Neural progenitor cell (in vitro differentiated cells): ENCODE measurements around the gene IFNG. TPM values are rescaled to one million over a fixed set of nuclear protein-coding genes. Genes with fewer than 3 reads are reported as not detected.

Source experiments
- DNase-seq: peaks from one replicate; pipeline ENCODE4 v3.0.0-alpha.2; 2016; ENCODE audit warnings: low spot score
- H2AFZ ChIP-seq: fragments of 200-600 bp; sonication (generic); replicated peaks from 2 replicates; pipeline ENCODE4 v1.6.1; 2016; ENCODE audit warnings: antibody characterized with exemption
- H3F3A ChIP-seq: fragments of 200-600 bp; sonication (generic); 2 replicates; pipeline ENCODE4 v1.6.1; 2016; ENCODE audit warnings: antibody characterized with exemption, low read depth
- H3K27ac ChIP-seq: fragments of 200-600 bp; sonication (generic); 2 replicates; pipeline ENCODE4 v1.5.1; 2016; ENCODE audit warnings: mild to moderate bottlenecking
- H3K27me3 ChIP-seq: fragments of 200-600 bp; sonication (generic); 2 replicates; pipeline ENCODE4 v1.6.1; 2016; ENCODE audit warnings: mild to moderate bottlenecking, moderate library complexity
- H3K36me3 ChIP-seq: fragments of 200-600 bp; sonication (generic); 2 replicates; pipeline ENCODE4 v1.5.1; 2016
- H3K4me1 ChIP-seq: fragments of 200-600 bp; sonication (generic); 2 replicates; pipeline ENCODE4 v1.6.1; 2016; ENCODE audit warnings: mixed run types
- H3K4me2 ChIP-seq: fragments of 200-600 bp; sonication (generic); 2 replicates; pipeline ENCODE4 v1.6.1; 2016
- H3K4me3 ChIP-seq: fragments of 200-600 bp; sonication (generic); 2 replicates; pipeline ENCODE4 v1.5.1; 2016
- H3K79me2 ChIP-seq: fragments of 200-600 bp; sonication (generic); 2 replicates; pipeline ENCODE4 v1.6.1; 2016; ENCODE audit warnings: low read depth
- H3K9ac ChIP-seq: fragments of 200-600 bp; sonication (generic); 2 replicates; pipeline ENCODE4 v1.6.1; 2016
- H3K9me3 ChIP-seq: fragments of 200-600 bp; sonication (generic); 2 replicates; pipeline ENCODE4 v1.5.1; 2016; ENCODE audit warnings: low read depth
- H4K20me1 ChIP-seq: fragments of 200-600 bp; sonication (generic); 2 replicates; pipeline ENCODE4 v1.6.1; 2016; ENCODE audit warnings: low read depth
- H3K27ac Mint-ChIP-seq: 3 replicates; pipeline ENCODE4 v1.8.0; 2021; ENCODE audit warnings: mixed read lengths
- H3K27me3 Mint-ChIP-seq: 2 replicates; pipeline ENCODE4 v1.8.0; 2022; ENCODE audit warnings: low read depth, mild to moderate bottlenecking, inconsistent platforms, moderate library complexity, mixed read lengths; ENCODE audit not compliant: insufficient read depth
- H3K36me3 Mint-ChIP-seq: 3 replicates; pipeline ENCODE4 v1.8.0; 2021; ENCODE audit warnings: mixed read lengths
- H3K4me1 Mint-ChIP-seq: 3 replicates; pipeline ENCODE4 v1.8.0; 2021; ENCODE audit warnings: mixed read lengths
- H3K4me3 Mint-ChIP-seq: 3 replicates; pipeline ENCODE4 v1.8.0; 2021; ENCODE audit warnings: mild to moderate bottlenecking, moderate library complexity, mixed read lengths
- H3K9me3 Mint-ChIP-seq: 3 replicates; pipeline ENCODE4 v1.8.0; 2020; ENCODE audit warnings: mixed read lengths
- EZH2 ChIP-seq: fragments of 200-600 bp; sonication (generic); IDR thresholded peaks from 2 replicates; pipeline ENCODE4 v1.6.1; 2017; ENCODE audit warnings: antibody characterized with exemption, mild to moderate bottlenecking, moderate library complexity
- EZH2phosphoT487 ChIP-seq: fragments of 200-600 bp; sonication (generic); IDR thresholded peaks from 2 replicates; pipeline ENCODE4 v1.6.1; 2017; ENCODE audit warnings: antibody characterized with exemption
- total RNA-seq: library from RNA; depleted of rRNA; stranded (reverse); fragments of >200 nt; gene quantifications from 2 replicates; pipeline ENCODE4 v1.2.3, GENCODE V29; 2015; ENCODE audit warnings: low replicate concordance
- TF ChIP-seq, protein P1 (sequence below): fragments of 200-600 bp; sonication (generic); IDR thresholded peaks from 2 replicates; pipeline ENCODE4 v1.5.1; 2017; ENCODE audit warnings: antibody characterized with exemption, mild to moderate bottlenecking

Gene IFNG
- total RNA-seq, 1 donor from 2014 or later: not detected

DNA sequence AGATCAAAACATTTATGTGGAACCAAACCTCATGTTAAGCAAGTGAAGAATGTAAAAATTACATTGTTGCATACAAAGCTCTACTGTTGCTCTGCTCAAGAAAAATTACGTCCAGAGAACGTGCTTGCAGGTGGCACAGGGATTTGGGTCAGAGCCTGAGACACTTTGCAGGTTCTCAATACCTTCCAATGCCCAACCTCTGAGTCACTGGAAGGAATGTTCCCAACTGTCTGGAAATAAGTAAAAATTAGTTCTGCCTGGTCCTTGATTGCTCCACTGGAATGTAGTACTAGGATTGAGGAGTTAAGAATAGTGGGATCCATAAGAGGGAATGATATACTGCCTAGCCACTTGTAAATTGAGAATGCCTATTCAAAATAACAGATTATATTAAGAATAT lies 2.8 kb upstream of the IFNG start:
- H3K79me2 ChIP-seq: no peaks in the 10 kb centered on the region
- no peak for TF ChIP-seq EZH2
- TF ChIP-seq, protein P1, sequence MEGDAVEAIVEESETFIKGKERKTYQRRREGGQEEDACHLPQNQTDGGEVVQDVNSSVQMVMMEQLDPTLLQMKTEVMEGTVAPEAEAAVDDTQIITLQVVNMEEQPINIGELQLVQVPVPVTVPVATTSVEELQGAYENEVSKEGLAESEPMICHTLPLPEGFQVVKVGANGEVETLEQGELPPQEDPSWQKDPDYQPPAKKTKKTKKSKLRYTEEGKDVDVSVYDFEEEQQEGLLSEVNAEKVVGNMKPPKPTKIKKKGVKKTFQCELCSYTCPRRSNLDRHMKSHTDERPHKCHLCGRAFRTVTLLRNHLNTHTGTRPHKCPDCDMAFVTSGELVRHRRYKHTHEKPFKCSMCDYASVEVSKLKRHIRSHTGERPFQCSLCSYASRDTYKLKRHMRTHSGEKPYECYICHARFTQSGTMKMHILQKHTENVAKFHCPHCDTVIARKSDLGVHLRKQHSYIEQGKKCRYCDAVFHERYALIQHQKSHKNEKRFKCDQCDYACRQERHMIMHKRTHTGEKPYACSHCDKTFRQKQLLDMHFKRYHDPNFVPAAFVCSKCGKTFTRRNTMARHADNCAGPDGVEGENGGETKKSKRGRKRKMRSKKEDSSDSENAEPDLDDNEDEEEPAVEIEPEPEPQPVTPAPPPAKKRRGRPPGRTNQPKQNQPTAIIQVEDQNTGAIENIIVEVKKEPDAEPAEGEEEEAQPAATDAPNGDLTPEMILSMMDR: no peak
- no peak for TF ChIP-seq EZH2phosphoT487
- H3K9ac ChIP-seq: no peak overlapping the region
- Mint-ChIP-seq H3K27me3 (peaks cover 5% of the 10 kb centered on the region), H3K36me3 (no peaks in the 10 kb centered on the region), H3K4me3 (no peak overlapping the region), H3K9me3 (peaks cover 2% of the 10 kb centered on the region), H3K27ac (no peak overlapping the region), H3K4me1 (no peaks in the 10 kb centered on the region)
- H4K20me1 ChIP-seq: no peaks in the 10 kb centered on the region
- H3K9me3 ChIP-seq: no peaks in the 10 kb centered on the region
- no peaks in the 10 kb centered on the region for H3K36me3 ChIP-seq
- no peak for DNase-seq
- H2AFZ ChIP-seq: no peak overlapping the region
- no peaks in the 10 kb centered on the region for H3F3A ChIP-seq
- no peak overlapping the region for H3K27ac ChIP-seq
- no peaks in the 10 kb centered on the region for H3K4me1 ChIP-seq
- no peak overlapping the region for H3K4me3 ChIP-seq
- H3K4me2 ChIP-seq: no peak overlapping the region
- no peaks in the 10 kb centered on the region for H3K27me3 ChIP-seq

DNA sequence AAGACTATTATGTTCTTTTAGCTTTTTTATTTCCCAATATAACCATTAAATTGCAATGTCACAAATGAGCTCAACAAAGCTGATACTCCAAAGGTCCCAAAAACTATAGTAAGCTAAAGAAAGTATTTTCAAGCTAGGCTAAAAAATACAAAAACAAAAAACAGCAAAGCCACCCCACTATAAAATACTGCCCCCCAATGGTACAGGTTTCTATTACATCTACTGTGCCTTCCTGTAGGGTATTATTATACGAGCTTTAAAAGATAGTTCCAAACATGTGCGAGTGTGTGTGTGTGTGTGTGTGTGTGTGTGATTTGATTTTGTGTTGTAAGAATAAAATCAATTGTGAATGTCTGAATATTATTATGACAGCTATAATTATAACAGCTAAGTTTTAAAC lies 1.1 kb downstream of the IFNG start:
- H3K79me2 ChIP-seq: no peaks in the 10 kb centered on the region
- peaks cover 3% of the 10 kb centered on the region for H3K27me3 Mint-ChIP-seq
- H3K9me3 Mint-ChIP-seq: peaks cover 2% of the 10 kb centered on the region
- no peak overlapping the region for H3K4me3 ChIP-seq
- H3K4me1 ChIP-seq: no peaks in the 10 kb centered on the region
- H3K4me1 Mint-ChIP-seq: no peaks in the 10 kb centered on the region
- peak; percentile 38 for DNase-seq
- no peaks in the 10 kb centered on the region for H3K27me3 ChIP-seq
- TF ChIP-seq EZH2: no peak
- TF ChIP-seq, protein P1: peak; percentile 68
- no peak overlapping the region for H3K27ac ChIP-seq
- H3K36me3 ChIP-seq: no peaks in the 10 kb centered on the region
- H2AFZ ChIP-seq: no peak overlapping the region
- H3K4me3 Mint-ChIP-seq: no peak overlapping the region
- H3K27ac Mint-ChIP-seq: no peak overlapping the region
- no peak overlapping the region for H3K9ac ChIP-seq
- H3F3A ChIP-seq: no peaks in the 10 kb centered on the region
- no peaks in the 10 kb centered on the region for H3K9me3 ChIP-seq
- H3K36me3 Mint-ChIP-seq: no peaks in the 10 kb centered on the region
- H4K20me1 ChIP-seq: no peaks in the 10 kb centered on the region
- H3K4me2 ChIP-seq: no peak overlapping the region

DNA sequence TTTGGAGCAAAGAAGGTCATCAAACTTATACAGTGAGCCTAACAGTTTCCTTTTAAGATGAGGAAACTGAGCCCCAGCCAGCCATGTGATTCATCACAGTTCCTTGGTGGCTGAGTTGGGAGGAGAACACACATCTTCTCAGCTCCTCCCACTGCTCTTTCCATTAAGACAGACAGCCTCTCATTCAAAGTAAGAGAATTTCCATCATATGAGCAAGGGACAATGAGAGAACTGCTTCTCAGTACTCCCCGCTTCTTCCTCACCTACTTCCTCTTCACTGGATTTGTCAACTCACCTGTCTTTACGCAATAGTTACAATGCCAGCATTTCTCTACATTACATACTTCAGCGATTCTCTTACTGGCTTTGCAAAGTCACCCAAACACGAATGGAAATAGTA lies 2.2 kb downstream of the IFNG start:
- H3K9ac ChIP-seq: no peak overlapping the region
- Mint-ChIP-seq H3K4me1 (no peaks in the 10 kb centered on the region), H3K27ac (no peak overlapping the region), H3K27me3 (peaks cover 3% of the 10 kb centered on the region), H3K4me3 (no peak overlapping the region), H3K36me3 (no peaks in the 10 kb centered on the region), H3K9me3 (peaks cover 2% of the 10 kb centered on the region)
- no peaks in the 10 kb centered on the region for H4K20me1 ChIP-seq
- H3F3A ChIP-seq: no peaks in the 10 kb centered on the region
- H3K4me2 ChIP-seq: no peak overlapping the region
- no peaks in the 10 kb centered on the region for H3K4me1 ChIP-seq
- no peak overlapping the region for H3K27ac ChIP-seq
- H3K79me2 ChIP-seq: no peaks in the 10 kb centered on the region
- TF ChIP-seq, protein P1: no peak
- TF ChIP-seq EZH2phosphoT487 (no peak), EZH2 (no peak)
- no peaks in the 10 kb centered on the region for H3K27me3 ChIP-seq
- DNase-seq: no peak
- H3K9me3 ChIP-seq: no peaks in the 10 kb centered on the region
- H3K36me3 ChIP-seq: no peaks in the 10 kb centered on the region
- H3K4me3 ChIP-seq: no peak overlapping the region
- no peak overlapping the region for H2AFZ ChIP-seq
